Measurements from ENCODE around the gene ASIC4.

ASIC4 gene

GRCh38 chr2:219545295-219545942, 31.1 kb downstream of the ASIC4 start:
- no peak for TF ChIP-seq CTCF (IDR thresholded peaks at IDR 0.05; ENCODE audit: low read depth, low read length, missing control alignments)
- DNase-seq (ENCODE audit: extremely low read depth, low read depth): no peak
- no peak overlapping the region for H3K4me3 ChIP-seq (replicated peaks; ENCODE audit: low read depth, low read length)

GRCh38 chr2:219545943-219546352, 31.7 kb downstream of the ASIC4 start:
- DNase-seq (ENCODE audit: extremely low read depth, low read depth): no peak
- no peak for TF ChIP-seq CTCF (IDR thresholded peaks at IDR 0.05; ENCODE audit: low read depth, low read length, missing control alignments)

GRCh38 chr2:219547621-219548020, 33.3 kb downstream of the ASIC4 start:
- no peak for DNase-seq (ENCODE audit: extremely low read depth, low read depth)
- no peak overlapping the region for H3K4me3 ChIP-seq (replicated peaks; ENCODE audit: low read depth, low read length)
- no peak for TF ChIP-seq CTCF (IDR thresholded peaks at IDR 0.05; ENCODE audit: low read depth, low read length, missing control alignments)

More at GRCh38 chr2:219545943-219546352, 31.7 kb downstream of the ASIC4 start:
- H3K4me3 ChIP-seq (replicated peaks; ENCODE audit: low read depth, low read length): no peak overlapping the region

GRCh38 chr2:219548990-219549389, 34.7 kb downstream of the ASIC4 start:
- no peak overlapping the region for H3K4me3 ChIP-seq (replicated peaks; ENCODE audit: low read depth, low read length)
- TF ChIP-seq CTCF (IDR thresholded peaks at IDR 0.05; ENCODE audit: low read depth, low read length, missing control alignments): no peak
- DNase-seq (ENCODE audit: extremely low read depth, low read depth): no peak

GRCh38 chr2:219549619-219550018, 35.3 kb downstream of the ASIC4 start:
- no peak overlapping the region for H3K4me3 ChIP-seq (replicated peaks; ENCODE audit: low read depth, low read length)
- no peak for DNase-seq (ENCODE audit: extremely low read depth, low read depth)
- no peak for TF ChIP-seq CTCF (IDR thresholded peaks at IDR 0.05; ENCODE audit: low read depth, low read length, missing control alignments)

GRCh38 chr2:219551441-219552381, 37.4 kb downstream of the ASIC4 start:
- DNase-seq (ENCODE audit: extremely low read depth, low read depth): no peak
- TF ChIP-seq CTCF (IDR thresholded peaks at IDR 0.05; ENCODE audit: low read depth, low read length, missing control alignments): no peak
- peak overlapping the region; percentile 44 for H3K4me3 ChIP-seq (replicated peaks; ENCODE audit: low read depth, low read length)

All from HFF-Myc (cell line).